Activated naive CD8-positive, alpha-beta T cell treated with anti-CD3 and anti-CD28 coated beads, Interleukin-2, amount 10 ng/mL, durations not matched to agents 7 days and 5 days (primary cell): ENCODE results near the gene HSF2BP. TPM values are rescaled to one million over a fixed set of nuclear protein-coding genes. Genes with fewer than 3 reads are reported as not detected.
"Not testable (repeated sequence)": the region's sequence is repeated elsewhere in the genome, so short reads cannot be mapped to it uniquely, and the experiment has no call there.

Experiments
- ATAC-seq: fragments of 150-1000 bp; cut with Tn5 transposase; one replicate; pipeline ENCODE4 v1.10.0; 2021; ENCODE audit warnings: low read depth, moderate library complexity
- POLR2A ChIA-PET: fragments of 350-600 bp; sonication (Branson Sonifier 250); formaldehyde crosslinking; loops from one replicate; lab custom pipeline; 2021; ENCODE audit warnings: antibody characterized with exemption; lab: Charles Lee
- DNase-seq: peaks from one replicate; pipeline ENCODE4 v3.0.0; 2021
- H3K27ac Mint-ChIP-seq: one replicate; pipeline ENCODE4 v1.8.0; 2022; ENCODE audit warnings: mild to moderate bottlenecking, mixed read lengths
- H3K27me3 Mint-ChIP-seq: one replicate; pipeline ENCODE4 v1.8.0; 2022; ENCODE audit warnings: mild to moderate bottlenecking, moderate library complexity, mixed read lengths
- H3K36me3 Mint-ChIP-seq: one replicate; pipeline ENCODE4 v1.8.0; 2021; ENCODE audit warnings: mild to moderate bottlenecking, mixed read lengths
- H3K4me1 Mint-ChIP-seq: one replicate; pipeline ENCODE4 v1.8.0; 2021; ENCODE audit warnings: mixed read lengths
- H3K4me3 Mint-ChIP-seq: one replicate; pipeline ENCODE4 v1.8.0; 2022; ENCODE audit warnings: mild to moderate bottlenecking, moderate library complexity, mixed read lengths
- H3K9me3 Mint-ChIP-seq: one replicate; pipeline ENCODE4 v1.8.0; 2021; ENCODE audit warnings: mixed read lengths
- total RNA-seq, 2 experiments: library from RNA; stranded (reverse); gene quantifications; one replicate each; pipeline ENCODE4 v1.2.3, GENCODE V29; 2021

Gene HSF2BP
- total RNA-seq, 2 experiments from 2014 or later = 0.31 to 0.64 TPM

DNA sequence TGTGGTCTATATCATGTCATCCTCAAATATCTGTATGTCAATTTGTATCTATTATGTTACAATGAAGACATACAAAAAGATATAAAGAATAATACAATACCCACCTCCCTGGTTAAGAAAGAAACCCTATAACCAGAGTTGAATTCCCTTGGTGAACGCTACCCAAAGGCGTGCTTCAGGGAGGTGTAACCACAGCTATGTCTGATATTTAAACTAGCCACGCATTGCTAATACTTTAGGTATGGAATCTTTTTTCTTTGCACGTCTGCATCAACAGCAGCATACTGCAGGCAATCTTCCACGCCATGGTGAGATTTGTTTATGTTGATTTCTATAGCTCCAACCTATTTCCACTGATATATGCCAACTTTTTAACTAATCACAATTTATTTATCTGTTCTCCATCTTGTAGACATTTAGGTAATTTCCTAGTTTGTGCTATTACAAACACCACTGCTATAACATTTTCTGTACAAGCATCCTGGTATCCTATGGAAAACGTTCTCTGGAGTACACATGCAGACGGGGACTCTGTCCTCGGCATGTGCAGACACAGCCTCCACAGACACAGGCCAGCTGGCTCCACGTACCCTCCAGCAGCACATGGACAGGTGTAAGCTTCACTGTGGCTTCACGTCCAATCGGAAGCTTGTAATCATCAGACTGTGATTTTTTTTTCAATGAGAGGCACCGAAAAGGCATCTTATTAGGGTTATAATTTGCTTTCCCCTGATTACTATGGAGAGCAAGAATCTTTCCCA lies 58.5 kb downstream of the HSF2BP start:
- H3K27ac Mint-ChIP-seq = no peak overlapping the region
- peaks cover 10% of the 10 kb centered on the region for H3K27me3 Mint-ChIP-seq
- no peaks in the 10 kb centered on the region for H3K36me3 Mint-ChIP-seq

DNA sequence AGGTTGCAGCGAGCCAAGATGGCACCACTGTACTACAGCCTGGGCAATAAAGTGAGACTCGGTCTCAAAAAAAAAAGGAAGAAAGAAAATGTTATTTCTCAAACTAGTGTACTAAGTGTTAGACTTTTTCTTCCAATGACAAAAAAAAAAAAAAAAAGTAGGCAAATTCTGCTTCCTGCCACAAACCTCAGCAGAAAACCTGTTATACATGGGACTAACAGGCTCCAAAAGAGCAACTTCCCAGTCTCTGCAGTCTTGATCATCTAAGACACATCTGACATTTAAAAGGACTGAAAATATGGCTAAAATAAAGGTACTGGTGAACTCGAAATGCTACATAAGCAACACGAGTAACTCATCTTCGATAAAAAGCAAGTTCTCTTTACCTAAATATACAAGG lies 59.6 kb downstream of the HSF2BP start:
- POLR2A ChIA-PET = no interaction called here
- DNase-seq (no peak), ATAC-seq (no peak)
- Mint-ChIP-seq H3K36me3 (no peaks in the 10 kb centered on the region), H3K4me3 (no peak overlapping the region), H3K9me3 (no peaks in the 10 kb centered on the region), H3K4me1 (peaks cover 16% of the 10 kb centered on the region), H3K27ac (no peak overlapping the region), H3K27me3 (peaks cover 12% of the 10 kb centered on the region)

More for the DNA sequence above, 58.5 kb downstream of the HSF2BP start:
- POLR2A ChIA-PET = no interaction called here
- ATAC-seq (no peak), DNase-seq (no peak)
- Mint-ChIP-seq H3K4me1 (peaks cover 16% of the 10 kb centered on the region), H3K9me3 (no peaks in the 10 kb centered on the region), H3K4me3 (no peak overlapping the region)

DNA sequence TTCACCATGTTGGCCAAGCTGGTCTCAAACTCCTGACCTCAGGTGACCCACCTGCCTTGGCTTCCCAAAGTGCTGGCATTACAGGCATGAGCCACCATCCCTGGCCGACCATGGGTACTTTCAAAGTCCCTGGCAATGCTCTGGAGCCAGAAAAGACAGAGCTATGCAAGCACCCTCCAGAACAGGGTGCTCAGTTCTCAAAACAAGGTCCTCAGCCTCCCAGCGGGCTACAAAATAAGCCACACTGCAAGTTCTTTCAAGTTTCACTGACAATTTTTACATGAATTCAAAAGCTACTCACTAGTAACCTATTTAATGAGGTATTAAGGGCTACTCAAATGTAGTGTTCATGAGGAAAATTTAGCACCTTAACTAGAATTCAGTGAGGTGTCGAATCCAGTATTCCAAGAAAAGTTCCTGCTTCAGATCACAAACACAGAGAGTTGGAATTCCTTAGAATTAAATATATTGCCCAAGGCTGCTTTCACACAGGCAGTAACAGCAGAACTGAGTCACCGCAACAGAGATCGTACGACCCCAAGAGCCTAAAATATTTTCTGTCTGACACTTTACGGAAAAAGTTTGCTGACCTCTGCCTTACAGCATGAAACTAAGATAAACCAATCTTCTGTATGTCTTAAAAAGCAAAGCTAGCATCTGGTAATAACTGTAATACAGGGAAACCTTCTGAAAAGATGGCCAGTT lies 60.7 kb downstream of the HSF2BP start:
- Mint-ChIP-seq H3K4me3 (no peak overlapping the region), H3K9me3 (no peaks in the 10 kb centered on the region), H3K36me3 (no peaks in the 10 kb centered on the region), H3K27ac (no peak overlapping the region), H3K4me1 (peaks cover 16% of the 10 kb centered on the region), H3K27me3 (peaks cover 21% of the 10 kb centered on the region)
- POLR2A ChIA-PET = no interaction called here
- DNase-seq (no peak), ATAC-seq (no peak)

DNA sequence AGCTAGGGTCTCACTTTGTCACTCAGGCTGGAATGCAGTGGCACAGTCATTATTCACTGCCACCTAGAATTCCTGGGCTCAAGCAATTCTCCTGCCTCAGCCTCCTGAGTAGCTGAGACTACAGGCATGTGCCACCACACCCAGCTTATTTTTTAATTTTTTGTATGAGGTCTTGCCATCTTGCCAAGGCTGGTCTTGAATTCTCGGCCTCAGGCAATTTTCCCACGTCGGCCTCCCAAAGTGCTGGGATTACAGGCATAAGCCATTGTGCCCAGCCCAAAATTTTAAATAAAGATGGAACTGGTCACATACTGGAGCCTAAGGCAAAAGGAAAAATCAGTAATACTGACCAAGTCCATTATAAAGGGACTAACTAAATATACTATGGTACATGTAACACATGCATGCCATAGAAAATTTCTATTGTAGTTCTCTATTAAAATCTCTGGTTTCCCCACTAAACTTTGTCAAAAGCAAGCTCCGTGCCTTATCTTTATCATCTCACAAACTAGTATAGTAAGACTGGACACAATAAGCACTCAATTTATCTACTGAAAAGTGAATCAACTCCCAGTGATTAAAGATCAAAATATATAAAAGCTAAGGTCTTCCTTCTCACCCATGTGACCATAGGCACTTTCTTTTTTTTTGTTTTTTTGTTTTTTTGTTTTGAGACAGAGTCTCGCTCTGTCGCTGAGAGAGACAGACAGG lies 61.6 kb downstream of the HSF2BP start:
- Mint-ChIP-seq H3K9me3 (no peaks in the 10 kb centered on the region), H3K4me1 (peaks cover 14% of the 10 kb centered on the region), H3K27ac (no peak overlapping the region), H3K36me3 (no peaks in the 10 kb centered on the region), H3K4me3 (no peak overlapping the region), H3K27me3 (peaks cover 28% of the 10 kb centered on the region)
- ATAC-seq (no peak), DNase-seq (no peak)
- POLR2A ChIA-PET = no interaction called here

DNA sequence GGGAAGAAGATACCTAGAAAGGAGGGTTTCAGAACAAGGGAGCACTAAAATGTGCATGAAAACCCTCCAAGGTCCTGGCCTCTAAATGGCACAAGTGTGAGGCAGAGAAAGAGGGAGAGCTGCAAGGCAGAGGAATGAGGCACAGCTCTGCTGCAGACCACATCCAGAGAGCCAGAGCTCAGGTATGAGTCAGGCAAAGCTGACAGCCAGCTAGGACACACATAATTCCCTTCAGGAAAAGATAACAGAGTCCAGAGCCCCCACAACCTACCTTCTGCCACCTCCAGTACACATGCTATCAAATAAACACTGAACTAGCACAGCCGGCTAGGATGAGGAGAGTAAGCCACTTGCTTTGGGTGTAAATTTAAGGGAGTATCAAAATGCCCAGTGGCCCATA lies 62.2 kb downstream of the HSF2BP start:
- H3K27me3 Mint-ChIP-seq = peaks cover 30% of the 10 kb centered on the region
- H3K27ac Mint-ChIP-seq = no peak overlapping the region
- H3K4me3 Mint-ChIP-seq = no peak overlapping the region
- DNase-seq = no peak
- H3K36me3 Mint-ChIP-seq = no peaks in the 10 kb centered on the region
- ATAC-seq = no peak
- no peaks in the 10 kb centered on the region for H3K9me3 Mint-ChIP-seq
- H3K4me1 Mint-ChIP-seq = peaks cover 8% of the 10 kb centered on the region
- POLR2A ChIA-PET = no interaction called here

DNA sequence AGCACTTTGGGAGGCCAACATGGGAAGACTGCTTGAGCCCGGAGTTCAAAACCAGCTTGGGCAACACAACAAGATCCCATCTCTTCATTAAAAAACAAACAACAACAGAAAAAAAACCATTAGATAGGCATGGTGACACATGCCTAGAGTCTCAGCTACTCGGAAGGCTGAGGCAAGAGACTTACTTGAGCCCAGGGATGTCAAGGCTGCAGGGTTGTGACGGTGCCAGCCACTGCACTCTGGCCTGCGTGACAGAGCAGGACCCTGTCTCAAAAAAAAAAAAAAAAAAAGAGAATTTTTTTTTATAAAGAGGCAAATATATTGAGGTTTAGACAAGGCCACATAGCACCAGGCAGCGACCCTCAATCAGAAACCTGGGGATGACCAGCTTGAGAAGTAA lies 62.7 kb downstream of the HSF2BP start:
- Mint-ChIP-seq H3K27ac (no peak overlapping the region), H3K27me3 (peaks cover 30% of the 10 kb centered on the region)
- POLR2A ChIA-PET = no interaction called here

DNA sequence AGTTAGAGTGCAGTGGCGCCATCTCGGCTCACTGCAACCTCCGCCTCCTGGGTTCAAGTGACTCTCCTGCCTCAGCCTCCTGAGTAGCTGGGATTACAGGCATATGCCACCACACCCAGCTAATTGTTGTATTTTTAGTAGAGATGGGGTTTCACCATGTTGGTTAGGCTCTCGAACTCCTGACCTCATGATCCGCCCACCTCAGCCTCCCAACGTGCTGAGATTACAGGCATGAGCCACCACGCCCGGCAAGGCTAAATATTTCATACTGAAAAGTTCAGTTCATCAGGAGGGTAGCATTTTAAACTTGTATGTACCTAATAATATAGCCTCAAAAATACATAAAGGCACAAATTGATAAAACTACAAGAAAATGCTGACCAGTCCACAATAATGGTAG lies 63.5 kb downstream of the HSF2BP start:
- H3K27ac Mint-ChIP-seq, H3K4me1 Mint-ChIP-seq, H3K36me3 Mint-ChIP-seq, H3K4me3 Mint-ChIP-seq, ATAC-seq, POLR2A ChIA-PET, H3K9me3 Mint-ChIP-seq, DNase-seq: not testable (repeated sequence)
- peaks cover 27% of the 10 kb centered on the region for H3K27me3 Mint-ChIP-seq

More for the DNA sequence above, 62.7 kb downstream of the HSF2BP start:
- no peak for DNase-seq
- peaks cover 5% of the 10 kb centered on the region for H3K4me1 Mint-ChIP-seq
- ATAC-seq = no peak
- H3K36me3 Mint-ChIP-seq = no peaks in the 10 kb centered on the region
- no peak overlapping the region for H3K4me3 Mint-ChIP-seq
- no peaks in the 10 kb centered on the region for H3K9me3 Mint-ChIP-seq

DNA sequence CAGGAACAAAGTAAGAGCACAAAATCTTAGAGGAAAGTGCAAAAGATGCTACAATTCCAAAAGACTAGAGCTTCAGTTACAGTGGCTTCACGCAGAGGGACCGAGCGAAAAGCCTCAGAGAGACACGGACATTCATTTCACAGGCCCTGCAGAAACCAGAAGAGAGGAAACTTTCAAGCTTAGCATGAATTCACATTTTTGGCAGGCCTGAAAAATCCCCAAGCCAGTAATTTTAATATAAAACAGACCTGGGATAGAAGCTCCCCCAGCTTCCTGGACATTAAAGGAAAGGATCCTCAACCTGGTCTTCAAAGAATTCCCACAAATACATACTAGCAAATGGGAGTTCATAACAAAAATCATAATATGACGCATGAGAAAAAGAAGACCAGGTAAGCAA lies 66.2 kb downstream of the HSF2BP start:
- H3K4me3 Mint-ChIP-seq = no peak overlapping the region
- POLR2A ChIA-PET = no interaction called here
- no peak for DNase-seq
- H3K4me1 Mint-ChIP-seq = no peaks in the 10 kb centered on the region
- no peaks in the 10 kb centered on the region for H3K36me3 Mint-ChIP-seq
- no peaks in the 10 kb centered on the region for H3K9me3 Mint-ChIP-seq
- no peak overlapping the region for H3K27ac Mint-ChIP-seq
- no peak for ATAC-seq
- peaks cover 29% of the 10 kb centered on the region for H3K27me3 Mint-ChIP-seq

DNA sequence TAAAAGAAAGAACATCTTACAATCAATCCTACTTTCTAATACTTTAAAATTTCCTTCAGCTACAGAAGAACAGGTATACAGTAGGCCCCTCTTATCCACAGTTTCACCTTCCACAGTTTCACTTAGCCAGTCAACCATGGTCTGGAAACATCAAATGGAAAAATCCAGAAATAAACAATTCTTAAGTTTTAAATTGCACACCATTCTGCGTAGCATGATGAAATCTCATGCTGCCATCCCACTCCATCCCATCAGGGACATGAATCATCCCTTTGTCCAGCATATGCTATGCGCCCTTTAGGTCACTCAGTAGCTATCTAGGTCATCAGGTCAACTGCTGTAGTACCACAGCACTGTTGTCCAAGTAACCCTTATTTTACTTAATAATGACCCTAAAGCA lies 67.7 kb downstream of the HSF2BP start:
- ATAC-seq = no peak
- peaks cover 23% of the 10 kb centered on the region for H3K27me3 Mint-ChIP-seq
- no peak for DNase-seq
- no peak overlapping the region for H3K4me3 Mint-ChIP-seq
- H3K27ac Mint-ChIP-seq = no peak overlapping the region
- POLR2A ChIA-PET = no interaction called here
- no peaks in the 10 kb centered on the region for H3K36me3 Mint-ChIP-seq
- H3K4me1 Mint-ChIP-seq = no peaks in the 10 kb centered on the region
- H3K9me3 Mint-ChIP-seq = no peaks in the 10 kb centered on the region

DNA sequence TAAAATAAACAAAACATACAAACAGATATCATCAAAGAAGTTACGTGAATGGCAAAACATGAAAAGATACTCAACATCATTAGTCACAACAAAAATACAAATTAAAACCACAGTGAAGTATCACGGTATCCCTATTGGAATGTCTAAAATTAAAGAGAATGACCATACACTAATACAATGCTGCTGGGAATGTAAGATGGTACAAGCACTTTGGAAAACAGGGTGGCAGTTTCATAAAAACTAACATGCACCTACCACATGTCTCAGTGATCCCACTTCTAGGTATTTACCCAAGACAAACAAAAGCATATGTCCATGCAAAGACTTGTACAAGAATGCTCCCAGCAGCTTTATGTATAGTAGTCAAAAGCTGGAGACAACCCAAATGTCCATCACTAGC lies 69.1 kb downstream of the HSF2BP start:
- no peaks in the 10 kb centered on the region for H3K9me3 Mint-ChIP-seq
- no peak overlapping the region for H3K4me3 Mint-ChIP-seq
- ATAC-seq = no peak
- peaks cover 22% of the 10 kb centered on the region for H3K27me3 Mint-ChIP-seq
- no peaks in the 10 kb centered on the region for H3K4me1 Mint-ChIP-seq
- no peak overlapping the region for H3K27ac Mint-ChIP-seq
- no peaks in the 10 kb centered on the region for H3K36me3 Mint-ChIP-seq
- no peak for DNase-seq
- POLR2A ChIA-PET = no interaction called here

DNA sequence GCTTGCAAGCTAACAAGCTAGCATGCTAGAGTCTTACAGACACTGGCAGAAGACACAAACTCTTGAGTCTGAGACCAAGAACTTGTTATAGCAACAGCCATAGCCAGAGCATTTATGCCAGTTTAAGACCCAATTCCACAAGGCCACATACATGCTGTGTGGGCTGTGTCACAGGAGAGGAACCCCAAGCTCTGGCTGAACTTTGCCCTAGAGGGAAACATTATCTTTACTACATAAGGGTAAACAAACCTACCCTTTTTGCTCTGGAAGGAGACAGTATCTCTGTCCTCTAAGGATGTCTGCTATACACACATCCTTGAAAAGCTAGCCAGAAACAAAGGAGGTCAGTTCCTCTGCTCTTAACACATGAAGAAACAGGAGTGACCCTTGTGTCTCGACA lies 70.3 kb downstream of the HSF2BP start:
- H3K9me3 Mint-ChIP-seq = no peaks in the 10 kb centered on the region
- no peak overlapping the region for H3K4me3 Mint-ChIP-seq
- DNase-seq (no peak), ATAC-seq (no peak)
- H3K4me1 Mint-ChIP-seq = no peaks in the 10 kb centered on the region
- no peak overlapping the region for H3K27ac Mint-ChIP-seq
- H3K27me3 Mint-ChIP-seq = peaks cover 15% of the 10 kb centered on the region
- H3K36me3 Mint-ChIP-seq = no peaks in the 10 kb centered on the region
- POLR2A ChIA-PET = no interaction called here

DNA sequence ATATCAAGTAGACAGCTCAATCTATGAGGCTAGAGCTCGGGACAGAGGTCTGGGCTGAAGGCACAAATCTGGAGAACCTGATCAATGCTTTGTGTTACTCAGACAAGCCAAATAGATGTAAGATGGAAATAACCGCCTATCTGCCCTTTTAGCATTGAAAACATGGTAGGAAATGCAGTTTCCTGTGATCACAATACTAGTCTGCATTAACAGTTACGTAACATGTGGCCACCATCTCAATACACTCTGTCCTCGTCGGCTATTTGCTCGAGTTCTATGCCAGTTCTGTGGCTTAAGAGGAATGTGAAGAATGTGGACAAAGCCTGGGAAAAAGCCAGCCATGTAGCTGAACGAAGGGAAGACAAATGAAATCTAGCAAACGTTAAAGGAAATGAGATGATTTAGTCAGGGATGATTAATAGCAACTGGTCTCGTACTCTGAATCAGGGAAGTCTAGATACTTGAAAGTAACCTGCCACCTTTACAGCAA lies 73.3 kb downstream of the HSF2BP start:
- Mint-ChIP-seq H3K36me3 (no peaks in the 10 kb centered on the region), H3K4me3 (no peak overlapping the region), H3K4me1 (no peaks in the 10 kb centered on the region), H3K27me3 (peaks cover 2% of the 10 kb centered on the region), H3K9me3 (no peaks in the 10 kb centered on the region), H3K27ac (no peak overlapping the region)
- no peak for DNase-seq
- no peak for ATAC-seq
- POLR2A ChIA-PET = interaction anchor here (0.7 kb wide), 1 partner anchor 37 kb away, joined by 3 read pairs; no protein-coding TSS in a partner anchor

DNA sequence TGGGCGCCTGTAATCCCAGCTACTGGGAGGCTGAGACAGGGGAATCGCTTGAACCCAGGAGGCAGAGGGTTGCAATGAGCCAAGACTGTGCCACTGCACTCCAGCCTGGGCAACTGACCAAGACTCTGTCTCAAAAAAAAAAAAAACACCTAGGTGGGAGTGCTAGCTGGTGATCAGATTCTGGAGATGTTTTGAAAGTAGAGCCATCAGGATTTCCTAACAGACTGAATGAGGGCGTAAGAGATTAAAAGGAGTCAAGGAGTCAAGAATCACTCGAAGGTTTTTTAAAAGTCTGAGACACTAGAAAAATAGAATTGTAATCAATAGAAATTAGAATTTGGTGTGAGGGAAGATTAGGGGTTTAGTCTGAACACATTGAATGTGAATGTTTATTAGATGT lies 73.8 kb downstream of the HSF2BP start:
- Mint-ChIP-seq H3K36me3 (no peaks in the 10 kb centered on the region), H3K27me3 (peaks cover 2% of the 10 kb centered on the region), H3K4me1 (no peaks in the 10 kb centered on the region), H3K27ac (no peak overlapping the region), H3K9me3 (no peaks in the 10 kb centered on the region), H3K4me3 (no peak overlapping the region)
- no peak for DNase-seq
- no peak for ATAC-seq
- POLR2A ChIA-PET = no interaction called here
